ENCODE measurements around the gene CDH4. TPM values are rescaled to one million over a fixed set of nuclear protein-coding genes. Genes with fewer than 3 reads are reported as not detected.

CDH4 gene
- total and polyA plus RNA-seq, 2 of the 13 experiments (the other 11 are each of a cell fraction or from before 2014, with no cell fraction given), result not detected

- TF ChIP-seq SP4 (CRISPR knock-in tag; IDR thresholded peaks at IDR 0.05) (no peak), ZUFSP (CRISPR knock-in tag; IDR thresholded peaks at IDR 0.05; ENCODE audit: borderline replicate concordance) (no peak), ZNF792 (CRISPR knock-in tag; IDR thresholded peaks at IDR 0.05) (no peak), THAP9 (CRISPR knock-in tag; IDR thresholded peaks at IDR 0.05; ENCODE audit: borderline replicate concordance) (no peak)
These were observed 623.3 kb downstream of the CDH4 start (continued) for GRCh38 chr20:61875221-61875885.

- ATAC-seq (peak; percentile 8), DNase-seq (ENCODE audit: low spot score) (no peak), FAIRE-seq (no peak)
- no TSS peak for BruUV-seq (replicated peaks)
- Histone ChIP-seq H2AFZ (ENCODE audit: low read length) (no peak overlapping the region), H3K27me3 (ENCODE audit: control insufficient read depth in 1 of 2, insufficient read depth in 2 of 2, low read length in 2 of 2) (peaks cover 40 to 95% of the 10 kb centered on the region in 2 experiments), H3K4me3 (replicated peaks in 1 of 3; ENCODE audit: insufficient read depth in 1 of 3, low read depth in 2 of 3, low read length in 3 of 3) (no peak overlapping the region), H3K79me2 (ENCODE audit: insufficient read depth, low read length) (no peaks in the 10 kb centered on the region), H3K4me2 (ENCODE audit: low read depth, low read length) (no peak overlapping the region), H4K20me1 (ENCODE audit: insufficient read depth, low read length) (no peaks in the 10 kb centered on the region), H3K9me3 (ENCODE audit: low read length) (peaks cover 6% of the 10 kb centered on the region; the same call in 1 of the 2 replicates), H3K36me3 (replicated peaks in 1 of 2; ENCODE audit: control insufficient read depth in 1 of 2, insufficient read depth in 2 of 2, low read length in 2 of 2) (no peaks in the 10 kb centered on the region), H3K4me1 (ENCODE audit: insufficient read depth, low read length) (no peaks in the 10 kb centered on the region), H3K9ac (ENCODE audit: insufficient read depth, low read depth, low read length) (no peak overlapping the region), H3K27ac (ENCODE audit: extremely low read length, insufficient read depth, low read length) (no peak overlapping the region)
- intact Hi-C loops (cut with micrococcal nuclease; ENCODE audit: unreplicated experiment) (no loop called here), in situ Hi-C loops (cut with HindIII; ENCODE audit: extremely low pct_ligation_motif_present, low pct_unique_long_range_greater_than_20kb) (loop anchor here (25.0 kb wide), 1 partner anchor 1814 kb away; no protein-coding TSS in a partner anchor)
- 6% methylated on average over 15 of the region's 16 CpGs for whole genome bisulfite sequencing (ENCODE audit: low lambda C conversion rate)
- ChIA-PET CTCF (ENCODE audit: low intra/inter-chr PET ratio, low total read pairs) (no interaction called here), POLR2A (no interaction called here)
- TF ChIP-seq EZH2 (conservative IDR thresholded peaks at IDR 0.05; ENCODE audit: low read depth, low read length) (0 out of 2 replicates have a peak, but pooled peaks have one; percentile 48), FOXO1 (CRISPR knock-in tag; IDR thresholded peaks at IDR 0.05) (no peak), CHCHD3 (CRISPR knock-in tag; IDR thresholded peaks at IDR 0.05) (no peak), MTA1 (CRISPR knock-in tag; IDR thresholded peaks at IDR 0.05; ENCODE audit: borderline replicate concordance) (no peak), IRF2 (CRISPR knock-in tag; IDR thresholded peaks at IDR 0.05) (no peak), NKX3-1 (CRISPR knock-in tag; IDR thresholded peaks at IDR 0.05) (no peak), ZNF142 (CRISPR knock-in tag; IDR thresholded peaks at IDR 0.05) (no peak), ZNF180 (CRISPR knock-in tag; IDR thresholded peaks at IDR 0.05; ENCODE audit: borderline replicate concordance, low read depth) (no peak)
These were observed 623.9 kb downstream of the CDH4 start for GRCh38 chr20:61875996-61876395.

All from HepG2 (cell line).